HEK293T (cell line): ENCODE results near the gene DENND1B.

Source experiments
- CTCF ChIA-PET: fragments of 350-600 bp; formaldehyde crosslinking; extraction: SDS; loops from one replicate; lab custom pipeline; 2021; ENCODE audit warnings: antibody characterized with exemption, inconsistent platforms; lab: Yijun Ruan, JAX
- POLR2A ChIA-PET: fragments of 350-600 bp; formaldehyde crosslinking; extraction: SDS; loops from one replicate; lab custom pipeline; 2020; ENCODE audit warnings: antibody characterized with exemption, inconsistent platforms; lab: Yijun Ruan, JAX
- DNase-seq: peaks from one replicate; pipeline ENCODE4 v3.0.0; 2012; ENCODE audit warnings: mixed read lengths; ENCODE audit errors: extremely low spot score
- ARNT ChIP-seq: fragments of 450-650 bp; IDR thresholded peaks from 2 replicates; pipeline ENCODE4 v1.6.1; 2017; ENCODE audit warnings: mild to moderate bottlenecking
- BHLHE40 ChIP-seq: fragments of 450-650 bp; IDR thresholded peaks from 2 replicates; pipeline ENCODE4 v1.6.1; 2016; ENCODE audit warnings: mild to moderate bottlenecking, moderate library complexity, borderline replicate concordance
- CTBP1 ChIP-seq: fragments of 450-650 bp; IDR thresholded peaks from 2 replicates; pipeline ENCODE4 v1.6.1; 2016; ENCODE audit warnings: borderline replicate concordance
- ELF4 ChIP-seq: fragments of 450-650 bp; IDR thresholded peaks from 2 replicates; pipeline ENCODE4 v1.6.1; 2017; ENCODE audit warnings: antibody characterized with exemption
- FOXA1 ChIP-seq: fragments of 450-650 bp; IDR thresholded peaks from 2 replicates; pipeline ENCODE4 v1.6.1; 2016; ENCODE audit warnings: mild to moderate bottlenecking
- FOXK2 ChIP-seq: fragments of 450-650 bp; IDR thresholded peaks from 2 replicates; pipeline ENCODE4 v1.6.1; 2016; ENCODE audit warnings: mild to moderate bottlenecking
- FOXM1 ChIP-seq: fragments of 450-650 bp; IDR thresholded peaks from 2 replicates; pipeline ENCODE4 v1.6.1; 2017; ENCODE audit warnings: mild to moderate bottlenecking, borderline replicate concordance
- HDGF ChIP-seq: fragments of 450-650 bp; IDR thresholded peaks from 2 replicates; pipeline ENCODE4 v1.6.1; 2017; ENCODE audit warnings: antibody characterized with exemption, borderline replicate concordance
- L3MBTL2 ChIP-seq: fragments of 450-650 bp; conservative IDR thresholded peaks from 2 replicates; pipeline ENCODE4 v1.6.1; 2016; ENCODE audit warnings: mild to moderate bottlenecking
- LEF1 ChIP-seq: fragments of 450-650 bp; IDR thresholded peaks from 2 replicates; pipeline ENCODE4 v1.6.1; 2017; ENCODE audit warnings: mild to moderate bottlenecking, borderline replicate concordance
- NFRKB ChIP-seq: fragments of 450-650 bp; IDR thresholded peaks from 2 replicates; pipeline ENCODE4 v1.6.1; 2016; ENCODE audit warnings: mild to moderate bottlenecking, moderate library complexity
- SP1 ChIP-seq: fragments of 450-650 bp; IDR thresholded peaks from 2 replicates; pipeline ENCODE4 v1.6.1; 2017
- SUZ12 ChIP-seq: fragments of 450-650 bp; IDR thresholded peaks from 2 replicates; pipeline ENCODE4 v1.6.1; 2016; ENCODE audit warnings: mild to moderate bottlenecking
- TARDBP ChIP-seq: fragments of 450-650 bp; IDR thresholded peaks from 2 replicates; pipeline ENCODE4 v1.6.1; 2016
- ZNF384 ChIP-seq: fragments of 450-650 bp; IDR thresholded peaks from 2 replicates; pipeline ENCODE4 v1.6.1; 2016
- TF ChIP-seq, protein P1 (sequence below): fragments of 450-650 bp; IDR thresholded peaks from 2 replicates; pipeline ENCODE4 v1.6.1; 2016

Gene DENND1B

GRCh38 chr1:197808880-197809279, 33.6 kb upstream of the DENND1B start:
- TF ChIP-seq HDGF (no peak), SUZ12 (no peak), CTBP1 (no peak), L3MBTL2 (no peak), SP1 (no peak), ARNT (no peak), TARDBP (no peak), FOXK2 (no peak), NFRKB (no peak), ZNF384 (no peak), FOXA1 (no peak), ELF4 (no peak)
- TF ChIP-seq, protein P1, sequence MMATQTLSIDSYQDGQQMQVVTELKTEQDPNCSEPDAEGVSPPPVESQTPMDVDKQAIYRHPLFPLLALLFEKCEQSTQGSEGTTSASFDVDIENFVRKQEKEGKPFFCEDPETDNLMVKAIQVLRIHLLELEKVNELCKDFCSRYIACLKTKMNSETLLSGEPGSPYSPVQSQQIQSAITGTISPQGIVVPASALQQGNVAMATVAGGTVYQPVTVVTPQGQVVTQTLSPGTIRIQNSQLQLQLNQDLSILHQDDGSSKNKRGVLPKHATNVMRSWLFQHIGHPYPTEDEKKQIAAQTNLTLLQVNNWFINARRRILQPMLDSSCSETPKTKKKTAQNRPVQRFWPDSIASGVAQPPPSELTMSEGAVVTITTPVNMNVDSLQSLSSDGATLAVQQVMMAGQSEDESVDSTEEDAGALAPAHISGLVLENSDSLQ, result no peak
- CTCF ChIA-PET, result no interaction called here
- no peak for DNase-seq
- POLR2A ChIA-PET, result interaction anchor here (1.0 kb wide), 1 partner anchor 12 kb away, joined by 3 read pairs; no protein-coding TSS in a partner anchor

GRCh38 chr1:197807739-197808453, 32.6 kb upstream of the DENND1B start:
- no peak for TF ChIP-seq SP1
- no peak for TF ChIP-seq HDGF
- TF ChIP-seq ARNT, result no peak
- no peak for TF ChIP-seq CTBP1
- no peak for TF ChIP-seq L3MBTL2
- TF ChIP-seq ELF4, result no peak
- TF ChIP-seq SUZ12, result no peak
- CTCF ChIA-PET, result no interaction called here
- POLR2A ChIA-PET, result no interaction called here
- DNase-seq, result no peak

GRCh38 chr1:197807216-197807615, 31.9 kb upstream of the DENND1B start:
- POLR2A ChIA-PET, result no interaction called here
- TF ChIP-seq LEF1, result no peak
- TF ChIP-seq ARNT, result no peak
- TF ChIP-seq CTBP1, result no peak
- no peak for TF ChIP-seq BHLHE40
- TF ChIP-seq FOXM1, result no peak
- no peak for TF ChIP-seq HDGF
- TF ChIP-seq, protein P1, result no peak
- no peak for TF ChIP-seq SUZ12
- no peak for TF ChIP-seq ELF4
- no peak for TF ChIP-seq TARDBP
- no peak for TF ChIP-seq NFRKB
- no peak for TF ChIP-seq ZNF384
- no peak for TF ChIP-seq FOXA1
- TF ChIP-seq SP1, result no peak
- no peak for TF ChIP-seq L3MBTL2
- TF ChIP-seq FOXK2, result no peak
- CTCF ChIA-PET, result no interaction called here
- no peak for DNase-seq

GRCh38 chr1:197806718-197807117, 31.4 kb upstream of the DENND1B start:
- TF ChIP-seq SP1 (no peak), LEF1 (no peak), HDGF (no peak), NFRKB (no peak), ZNF384 (no peak), SUZ12 (no peak), FOXM1 (no peak), FOXK2 (no peak), TARDBP (no peak), ARNT (no peak), BHLHE40 (no peak)
- ChIA-PET CTCF (no interaction called here), POLR2A (no interaction called here)
- DNase-seq, result no peak

DNA sequence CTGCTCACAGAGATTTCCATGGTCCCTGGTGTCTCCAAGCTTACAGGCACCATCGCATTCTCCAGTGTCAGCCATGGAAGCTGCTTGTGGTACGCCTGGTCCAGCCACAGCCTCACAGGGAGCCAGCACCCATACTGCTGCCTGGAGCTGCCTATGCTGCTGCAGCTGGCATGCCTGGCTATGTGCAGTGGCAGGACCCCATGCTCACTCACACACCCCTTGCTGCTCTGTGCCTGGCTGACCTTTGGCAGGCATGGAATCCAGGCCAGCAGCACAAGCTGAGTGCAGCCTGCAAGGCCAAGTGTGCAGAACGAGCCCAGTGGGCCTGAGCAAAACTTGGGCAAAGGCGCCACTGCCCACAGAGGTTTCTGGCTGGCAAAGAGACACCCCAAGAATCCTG, 26.4 kb upstream of the DENND1B start:
- POLR2A ChIA-PET, result no interaction called here
- TF ChIP-seq, protein P1, result no peak
- TF ChIP-seq FOXA1 (no peak), ARNT (no peak), SUZ12 (no peak), TARDBP (no peak), FOXM1 (no peak), L3MBTL2 (no peak), LEF1 (no peak), HDGF (no peak), ELF4 (no peak), CTBP1 (no peak), SP1 (no peak), FOXK2 (no peak), ZNF384 (no peak), BHLHE40 (no peak), NFRKB (no peak)
- CTCF ChIA-PET, result no interaction called here
- no peak for DNase-seq

DNA sequence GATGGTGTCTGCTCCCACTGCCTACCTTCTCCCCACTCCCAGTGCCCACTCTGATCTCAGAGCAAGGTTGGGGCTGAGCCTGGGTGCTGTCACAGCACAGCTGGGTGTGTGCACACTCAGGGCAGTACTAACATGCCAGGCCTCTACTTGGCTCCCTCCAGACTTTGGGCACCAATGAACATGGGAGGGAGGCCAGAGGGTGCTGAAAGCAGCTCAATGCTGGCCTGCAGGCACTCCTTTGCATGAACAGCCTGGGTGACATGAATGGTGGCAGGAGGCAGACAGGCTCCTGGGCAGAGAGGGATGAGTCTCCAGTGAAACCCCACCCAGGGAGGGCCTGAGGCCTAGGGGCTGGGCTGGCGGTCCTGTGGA, 25.8 kb upstream of the DENND1B start:
- ChIA-PET POLR2A (no interaction called here), CTCF (no interaction called here)
- no peak for TF ChIP-seq FOXA1
- TF ChIP-seq CTBP1, result no peak
- TF ChIP-seq ZNF384, result no peak
- no peak for DNase-seq
